AG09319 (cell line): ENCODE data around the gene MRPS26.

Source experiments
- DNase-seq: peaks from one replicate; pipeline ENCODE4 v3.0.0-alpha.2; 2010; ENCODE audit warnings: low read depth; ENCODE audit errors: extremely low read depth
- CTCF ChIP-seq: IDR thresholded peaks from 2 replicates; pipeline ENCODE4 v1.5.1; 2011; ENCODE audit warnings: low read depth, mild to moderate bottlenecking, inconsistent platforms, low read length, moderate library complexity

Gene MRPS26

DNA sequence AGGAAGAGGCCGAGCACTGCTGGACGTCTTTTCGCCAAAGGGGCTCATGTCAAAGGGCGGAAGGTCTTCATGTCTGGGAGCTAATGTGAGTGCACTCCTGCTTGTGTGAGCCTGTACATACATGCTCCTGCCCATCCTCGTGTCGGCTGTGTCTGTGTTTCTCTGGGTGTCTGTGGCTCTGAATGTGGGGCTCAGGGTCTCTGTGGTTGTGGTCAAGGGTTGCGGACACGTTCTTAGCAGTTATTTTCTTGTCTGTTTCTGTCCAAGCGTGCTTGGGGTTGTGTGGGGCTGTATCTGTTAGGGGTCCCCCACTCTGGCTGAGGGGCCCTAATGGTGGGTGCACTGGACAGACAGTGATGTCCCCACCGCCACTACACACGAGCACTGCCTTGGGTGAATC, 35.8 kb downstream of the MRPS26 start:
- no peak for TF ChIP-seq CTCF

GRCh38 chr20:3082306-3082951, 36.6 kb downstream of the MRPS26 start:
- no peak for DNase-seq
- TF ChIP-seq CTCF: no peak

More for the DNA sequence above, 35.8 kb downstream of the MRPS26 start:
- DNase-seq: no peak

- TF ChIP-seq CTCF: no peak
Observed at GRCh38 chr20:3082955-3083952, 37.4 kb downstream of the MRPS26 start.

DNA sequence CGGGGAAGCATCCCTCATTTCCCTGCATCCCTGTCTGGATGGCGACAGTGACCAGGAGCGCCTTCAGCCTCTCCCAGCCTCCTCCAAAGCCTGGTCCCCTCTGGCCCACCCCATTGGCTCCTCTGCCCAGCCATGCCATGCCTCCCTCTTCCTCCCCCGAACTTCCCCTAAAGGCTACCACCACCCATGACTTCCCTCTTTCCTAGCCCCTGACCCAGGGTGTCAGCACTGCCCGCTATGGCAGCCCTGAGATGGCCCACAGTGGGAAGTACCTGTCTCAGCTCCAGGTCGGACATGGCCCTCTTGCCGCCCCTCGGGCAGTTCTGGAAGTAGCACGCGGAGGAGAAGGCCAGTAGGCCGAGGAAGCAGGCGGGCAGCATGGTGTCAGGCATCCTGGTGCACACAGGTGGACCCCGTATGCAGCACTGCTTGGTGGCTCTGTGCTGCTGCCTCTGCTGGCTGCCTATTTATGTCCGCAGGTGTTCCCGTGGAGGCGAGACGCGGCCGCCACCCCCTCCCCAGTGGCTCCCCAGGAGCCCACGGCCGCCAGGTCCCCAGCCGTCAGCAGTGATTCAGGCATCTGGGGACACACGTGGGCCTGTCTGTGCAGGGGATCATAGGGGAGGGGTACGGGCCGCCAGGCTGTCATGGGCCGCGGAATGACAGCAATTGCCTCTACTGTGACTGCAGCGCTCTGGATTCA, 38.6 kb downstream of the MRPS26 start, which contains the start of gene AVP:
Gene AVP (minus strand): TSS at position 442 of the 703 bp plus-strand sequence. CDS start 50 bp downstream, at position 392.
- no peak for TF ChIP-seq CTCF
- no peak for DNase-seq

More at GRCh38 chr20:3082955-3083952, 37.4 kb downstream of the MRPS26 start:
- DNase-seq: no peak

DNA sequence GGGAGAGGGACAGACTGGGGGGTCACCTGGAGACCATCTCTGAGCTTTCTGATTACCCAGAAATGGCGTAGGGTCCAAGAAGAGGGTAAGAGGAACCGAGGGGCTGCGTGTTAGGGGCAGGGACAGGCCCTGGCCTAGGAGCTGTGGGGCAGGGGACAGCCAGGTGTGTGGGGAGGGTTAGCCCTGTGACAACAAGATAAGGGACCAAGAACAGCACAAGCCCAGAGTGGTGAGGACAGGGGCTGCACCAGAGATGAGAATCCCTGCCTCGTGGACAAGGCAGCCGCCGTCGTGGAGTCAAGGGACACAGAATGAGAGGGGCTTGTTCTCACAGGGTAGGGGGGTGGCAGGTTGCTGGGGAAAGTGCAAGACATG, 39.1 kb downstream of the MRPS26 start:
- TF ChIP-seq CTCF: no peak
- no peak for DNase-seq

DNA sequence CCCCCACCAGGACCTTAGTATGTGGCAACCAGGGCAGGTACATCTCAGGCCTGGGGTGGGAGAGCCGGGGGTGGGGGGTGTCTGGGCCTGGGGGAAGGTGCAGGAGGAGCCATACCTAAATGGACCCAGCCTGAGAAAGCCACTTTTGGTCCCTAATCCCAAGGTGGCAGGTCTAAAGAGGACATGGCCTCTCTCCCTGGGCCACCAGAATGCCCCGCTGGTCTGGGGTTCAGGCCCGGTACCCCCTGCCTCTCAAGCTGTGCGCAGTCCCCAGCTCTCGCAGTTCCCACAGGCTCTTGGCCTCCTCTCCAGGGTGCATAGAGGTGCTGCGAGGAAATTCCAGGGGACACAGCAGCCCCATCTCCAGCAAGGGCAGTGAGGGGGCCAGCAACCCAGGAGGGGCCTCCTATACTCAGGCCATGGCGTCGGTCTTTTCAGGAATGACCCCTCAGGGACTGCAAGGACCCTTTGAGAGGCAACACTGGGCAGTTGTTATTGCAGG, 39.8 kb downstream of the MRPS26 start:
- TF ChIP-seq CTCF: no peak

More for the DNA sequence above, 39.8 kb downstream of the MRPS26 start:
- no peak for DNase-seq
